HG02571 (cell line): ENCODE data around the gene PMVK.
"Not testable (repeated sequence)": the region's sequence is repeated elsewhere in the genome, so short reads cannot be mapped to it uniquely, and the experiment has no call there.

Experiments
- ATAC-seq: cut with Tn5 transposase; IDR thresholded peaks from one replicate; pipeline ENCODE4 v1.9.1; 2021; ENCODE audit warnings: mild to moderate bottlenecking, moderate library complexity; ENCODE audit not compliant: unreplicated experiment

Gene PMVK

DNA sequence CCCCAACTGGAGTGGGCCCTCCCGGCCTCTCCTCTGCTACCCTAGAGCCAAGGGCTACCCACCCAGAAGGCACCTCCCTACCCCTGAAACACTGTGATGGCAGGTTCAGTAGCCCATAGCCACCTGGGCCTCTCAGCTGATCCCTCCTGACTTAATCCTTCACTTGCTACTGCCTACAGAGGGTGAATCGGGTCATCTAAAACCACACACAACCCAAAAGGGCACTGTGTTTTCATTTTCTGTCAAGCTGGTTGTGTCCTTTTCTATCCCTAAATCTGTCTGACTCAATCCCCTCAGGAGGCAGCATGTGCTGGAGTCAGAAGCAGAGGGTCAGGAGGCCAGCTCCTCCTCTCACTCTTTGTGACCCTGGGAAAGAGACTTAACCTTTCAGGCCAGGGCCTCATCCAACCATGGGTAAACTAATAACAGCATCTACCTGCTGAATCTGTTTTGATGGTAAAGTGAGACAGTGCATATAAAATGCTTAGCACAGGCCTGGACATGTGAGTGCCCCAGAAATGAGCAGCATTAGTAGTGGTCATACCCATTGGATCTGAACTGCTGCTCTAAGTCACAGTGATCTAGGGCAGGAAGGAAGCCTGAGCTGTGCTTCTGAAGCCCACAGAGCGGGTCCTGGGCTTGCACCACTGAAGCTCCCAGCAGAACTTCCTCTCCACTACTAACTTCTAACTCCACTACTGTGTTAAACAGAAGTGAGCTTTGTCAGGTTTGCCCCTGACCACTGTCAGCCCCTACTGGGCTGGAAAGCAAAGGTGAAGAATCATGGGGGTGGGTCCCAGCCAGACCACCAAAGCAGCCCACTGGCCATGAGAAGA lies 11.0 kb downstream of the PMVK start:
- ATAC-seq, result no peak

GRCh38 chr1:154923695-154924094 lies 12.8 kb downstream of the PMVK start:
- ATAC-seq, result no peak

DNA sequence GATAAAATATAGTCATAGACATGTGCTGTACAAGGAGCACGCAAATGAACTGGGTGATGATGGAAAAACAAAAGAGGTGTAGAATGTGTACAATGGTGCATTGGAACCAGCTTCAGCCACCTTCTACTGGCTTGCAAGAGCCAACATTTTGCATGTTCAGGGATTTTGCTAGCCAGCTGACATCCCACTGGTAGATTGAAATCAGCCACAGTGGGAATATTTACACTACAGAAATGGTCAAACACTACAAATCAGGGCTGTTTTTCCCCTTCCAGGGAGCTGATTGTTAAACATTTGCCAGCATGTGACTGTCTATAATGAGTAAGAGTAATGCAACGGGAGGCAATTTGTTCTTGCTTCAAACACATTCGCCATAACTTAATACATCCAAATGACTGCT lies 23.2 kb downstream of the PMVK start:
- ATAC-seq, result no peak

- no peak for ATAC-seq
These were observed 23.8 kb downstream of the PMVK start for GRCh38 chr1:154912755-154913154.

GRCh38 chr1:154911691-154912550 lies 24.6 kb downstream of the PMVK start:
- no peak for ATAC-seq

DNA sequence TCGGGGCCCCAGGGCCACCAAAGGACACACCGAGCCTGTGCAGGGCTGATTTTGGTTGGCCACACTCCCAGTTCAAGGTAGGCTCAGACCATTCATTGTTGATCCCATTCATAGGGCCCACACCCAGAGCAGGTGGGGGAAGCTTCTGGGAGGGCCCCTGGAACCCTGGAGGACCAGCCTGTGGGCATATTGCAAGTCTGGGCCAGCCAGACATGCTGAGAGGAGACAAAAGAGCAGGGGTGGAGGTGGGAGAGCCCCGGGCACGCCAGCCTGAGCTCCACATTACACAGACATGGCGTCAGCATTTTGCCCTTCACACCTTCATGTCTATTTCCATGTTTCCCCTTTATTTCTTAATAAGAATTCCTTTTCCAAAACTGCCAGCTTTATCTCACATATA lies 25.7 kb downstream of the PMVK start:
- no peak for ATAC-seq

DNA sequence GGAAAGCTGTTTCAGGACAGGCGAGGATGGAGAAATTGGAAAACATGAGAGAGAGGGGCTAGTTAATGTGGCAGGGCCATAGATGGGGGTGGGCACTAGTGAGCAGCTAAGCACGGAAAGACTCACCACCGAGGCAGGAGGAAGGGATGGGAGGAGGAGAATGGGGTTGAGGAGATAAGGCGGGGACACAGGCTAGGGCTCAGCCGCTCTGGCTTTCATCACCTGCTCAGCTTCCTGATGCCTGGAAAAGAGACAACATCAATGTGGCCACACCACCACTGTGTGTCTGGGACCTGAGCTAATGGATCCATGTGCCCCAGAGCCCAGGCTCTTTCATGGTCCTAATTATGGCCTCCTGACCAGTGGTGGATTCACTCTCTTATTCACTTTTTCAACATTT lies 27.6 kb downstream of the PMVK start:
- ATAC-seq, result no peak

DNA sequence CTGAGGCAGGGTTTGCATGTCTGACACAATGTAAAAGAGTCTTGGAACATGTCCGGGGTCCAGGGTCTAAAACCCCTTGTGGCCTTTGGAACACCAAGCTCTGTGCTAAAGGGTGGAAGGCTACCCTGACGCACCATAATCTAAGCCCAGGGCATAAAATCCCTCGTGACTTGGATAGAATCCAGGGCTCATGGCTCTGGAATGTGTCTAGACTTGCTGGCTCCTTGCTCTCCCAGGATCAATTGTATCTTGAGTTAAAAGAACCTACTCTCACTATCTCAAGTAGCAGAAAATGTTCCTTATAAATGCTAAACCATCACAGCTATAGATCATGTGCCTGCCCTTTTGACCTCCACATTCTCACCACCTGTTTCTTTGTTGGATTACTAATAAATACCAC lies 28.4 kb downstream of the PMVK start:
- not testable (repeated sequence) for ATAC-seq

DNA sequence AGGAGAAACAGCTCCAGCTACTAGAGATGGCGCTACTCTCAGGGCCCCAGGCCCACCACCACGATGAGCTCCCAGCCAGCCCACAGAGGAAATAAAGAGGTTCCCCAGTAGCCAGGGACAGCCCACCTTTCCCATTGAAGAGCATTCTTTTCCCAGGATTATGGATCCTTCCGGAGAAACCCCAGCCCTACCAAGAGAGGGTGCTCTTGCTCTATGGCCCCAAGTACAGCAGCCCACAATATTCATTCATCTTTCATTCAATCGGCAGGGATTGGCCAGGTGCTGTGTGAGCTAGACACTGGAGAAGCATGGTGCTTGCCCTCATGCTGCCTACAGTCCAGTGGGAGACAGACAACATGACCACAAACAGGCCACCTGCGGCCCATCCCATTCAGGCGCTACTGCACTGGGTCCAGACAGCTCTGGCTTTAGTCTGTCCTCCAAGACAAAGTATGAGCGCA lies 29.9 kb downstream of the PMVK start:
- no peak for ATAC-seq

- no peak for ATAC-seq
These were observed 33.5 kb downstream of the PMVK start for GRCh38 chr1:154902938-154903566.

DNA sequence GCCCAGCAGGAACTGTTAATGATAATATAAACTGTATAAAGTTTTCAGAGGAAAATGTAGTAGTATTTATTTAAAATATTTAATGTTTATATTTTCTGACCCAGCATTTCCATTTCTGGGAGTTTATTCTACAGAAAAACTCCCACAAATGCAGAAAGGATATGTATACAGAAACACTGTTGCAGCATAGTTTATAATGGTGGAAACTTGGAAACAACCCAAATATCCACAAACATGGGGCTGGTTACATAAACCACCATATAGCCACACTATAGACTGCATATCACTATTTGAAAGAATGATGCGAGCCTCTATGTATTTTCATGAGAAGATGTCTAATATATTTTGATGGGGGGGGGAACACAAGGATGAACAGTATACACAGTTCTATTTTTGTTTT lies 34.9 kb downstream of the PMVK start:
- no peak for ATAC-seq

- no peak for ATAC-seq
These were observed 37.5 kb downstream of the PMVK start for GRCh38 chr1:154899041-154899440.

DNA sequence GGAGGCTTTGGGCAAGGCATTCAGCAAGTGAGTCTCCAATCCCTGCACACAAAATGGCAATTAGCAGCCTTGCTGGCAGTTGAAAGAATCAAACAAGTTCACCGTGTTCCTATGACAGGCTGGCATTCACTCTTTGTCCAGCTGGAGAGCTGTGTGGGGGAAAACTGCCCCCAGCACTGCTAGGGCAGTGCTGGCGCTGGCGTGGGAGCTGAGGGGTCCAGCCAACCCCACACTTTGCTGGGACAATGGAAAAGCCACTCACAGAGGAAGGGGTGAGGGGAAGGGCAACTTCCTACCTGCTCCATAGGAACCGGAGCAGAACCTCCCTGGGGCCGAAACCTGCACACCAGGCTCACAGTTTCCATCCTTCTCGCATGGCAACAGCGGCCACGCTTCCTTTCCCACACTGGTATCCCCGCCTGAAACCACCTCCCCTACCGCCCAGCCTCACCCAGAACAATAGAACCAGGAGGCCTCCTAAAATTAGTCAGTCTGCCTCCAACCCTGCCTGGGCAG lies 39.7 kb downstream of the PMVK start:
- ATAC-seq, result no peak

DNA sequence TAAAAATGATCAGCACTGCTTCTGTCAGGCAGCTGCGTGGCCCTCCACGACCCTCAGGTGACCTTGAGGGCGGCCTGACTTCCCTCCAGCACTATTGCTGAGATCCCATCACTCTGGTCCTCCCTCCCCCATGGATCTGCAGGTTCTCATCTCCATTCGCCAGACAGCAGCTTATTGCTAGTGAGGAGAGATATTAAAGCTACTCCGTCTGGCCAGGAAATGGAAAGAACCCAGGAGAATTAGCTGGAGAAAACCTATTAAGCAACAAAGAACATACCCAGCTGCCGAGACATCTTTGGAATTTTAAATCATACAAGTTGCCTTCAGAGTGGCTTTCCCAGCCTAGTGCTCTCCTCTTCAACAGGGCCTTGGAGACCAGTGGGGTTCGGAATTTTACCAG lies 40.7 kb downstream of the PMVK start:
- no peak for ATAC-seq

DNA sequence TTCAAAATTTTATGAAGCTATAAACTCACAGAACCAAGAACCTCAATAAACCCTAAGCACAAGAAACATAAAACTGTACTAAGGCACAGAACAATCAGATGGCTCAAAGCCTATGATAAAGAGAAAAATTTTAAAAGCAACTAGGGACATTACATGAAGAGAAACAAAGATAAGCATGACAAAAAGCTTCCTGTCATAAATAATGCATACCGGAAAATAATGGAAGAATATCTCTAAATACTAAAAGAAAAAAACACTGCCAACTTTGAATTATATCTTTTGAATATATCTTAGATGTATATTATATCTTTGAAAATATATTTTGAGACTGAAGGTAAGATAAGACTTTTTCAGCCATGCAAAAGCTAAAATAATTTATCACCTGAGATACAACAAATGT lies 45.1 kb downstream of the PMVK start:
- ATAC-seq, result no peak

DNA sequence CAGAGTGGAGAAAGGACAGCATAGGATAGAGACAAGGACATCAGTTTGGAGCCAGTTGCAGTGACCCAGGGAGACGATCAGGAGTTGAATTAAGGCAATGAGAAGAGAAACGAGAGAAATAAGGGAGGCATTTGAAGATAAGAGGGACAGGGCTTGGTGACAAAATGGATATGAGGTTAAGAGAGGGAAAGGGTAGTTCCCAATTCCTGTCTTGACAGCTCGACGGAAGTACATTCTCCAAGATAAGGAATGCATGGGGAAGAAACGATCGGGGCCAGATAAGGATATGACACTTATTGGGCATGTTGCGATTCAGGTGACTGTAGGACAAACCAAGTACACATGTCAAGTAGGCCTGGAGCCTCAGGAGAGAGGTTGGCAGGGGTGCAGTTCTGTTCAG lies 47.8 kb downstream of the PMVK start:
- no peak for ATAC-seq

GRCh38 chr1:154886281-154887015 lies 50.1 kb downstream of the PMVK start:
- no peak for ATAC-seq

- ATAC-seq, result no peak
These were observed 51.4 kb downstream of the PMVK start for GRCh38 chr1:154884869-154885701.

DNA sequence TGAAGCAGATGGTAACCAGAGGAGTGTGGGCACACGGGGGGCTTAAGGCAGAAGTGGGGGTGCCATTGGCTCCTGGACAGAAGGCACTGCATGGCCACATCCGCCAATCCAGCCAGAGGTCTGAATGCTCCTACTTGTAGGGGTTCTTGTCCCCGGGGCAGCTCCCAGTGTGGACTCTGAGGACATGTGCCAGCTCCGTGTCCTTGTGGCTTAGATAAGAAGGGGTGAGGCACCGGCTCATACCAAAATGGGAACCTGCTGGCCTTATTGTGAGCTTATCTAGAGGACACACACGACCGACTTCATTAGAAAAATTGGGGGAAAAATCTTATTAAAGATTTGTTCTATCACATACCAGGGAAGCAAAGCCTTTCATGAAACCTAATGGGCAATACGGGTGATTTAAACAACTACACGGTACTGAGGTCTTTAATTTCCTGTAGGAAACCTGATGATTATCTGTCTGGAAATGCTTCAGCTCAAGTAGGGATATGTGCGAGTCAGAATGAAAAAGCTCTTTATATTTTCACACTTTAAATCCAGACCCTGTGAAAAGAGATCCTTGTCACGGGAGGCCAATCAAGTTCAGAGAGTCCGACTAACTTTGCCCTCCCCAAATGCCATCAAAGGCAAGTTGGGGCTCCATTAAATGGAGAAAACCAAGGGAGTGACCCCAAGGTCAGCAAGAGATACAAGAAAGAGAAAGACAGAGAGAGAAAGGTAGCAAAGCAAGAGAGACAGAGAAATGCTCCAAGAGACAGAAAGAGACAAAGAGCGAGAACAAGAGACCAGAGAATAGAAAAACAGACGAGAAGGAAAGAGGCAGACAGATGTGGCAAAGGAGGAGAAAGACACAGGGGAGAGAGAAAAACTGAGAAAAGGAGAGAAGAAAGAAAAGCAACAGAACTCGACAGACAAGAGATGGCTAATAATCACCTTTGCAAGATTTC lies 52.3 kb downstream of the PMVK start:
- no peak for ATAC-seq
